GM21390 (cell line): ENCODE data around the gene LRRC1.

Source experiments
- ATAC-seq: cut with Tn5 transposase; IDR thresholded peaks from one replicate; pipeline ENCODE4 v1.9.1; 2021; ENCODE audit not compliant: unreplicated experiment

LRRC1 gene

GRCh38 chr6:53813801-53814200 is 19.0 kb downstream of the LRRC1 start:
- no peak for ATAC-seq

GRCh38 chr6:53814353-53814752 is 19.5 kb downstream of the LRRC1 start:
- ATAC-seq = no peak

GRCh38 chr6:53815381-53816119 is 20.7 kb downstream of the LRRC1 start:
- no peak for ATAC-seq

GRCh38 chr6:53818858-53819609 is 24.2 kb downstream of the LRRC1 start:
- no peak for ATAC-seq

GRCh38 chr6:53822401-53823125 is 27.8 kb downstream of the LRRC1 start:
- ATAC-seq = no peak

- ATAC-seq = no peak
These were observed 29.9 kb downstream of the LRRC1 start for GRCh38 chr6:53824714-53825113.

GRCh38 chr6:53825532-53826321 is 30.9 kb downstream of the LRRC1 start:
- peak; percentile 53 for ATAC-seq

- no peak for ATAC-seq
These were observed 32.7 kb downstream of the LRRC1 start for GRCh38 chr6:53827531-53827930.

- ATAC-seq = no peak
These were observed 33.4 kb downstream of the LRRC1 start for GRCh38 chr6:53828215-53828614.

- no peak for ATAC-seq
These were observed 34.3 kb downstream of the LRRC1 start for GRCh38 chr6:53828966-53829697.

GRCh38 chr6:53829698-53830221 is 35.0 kb downstream of the LRRC1 start:
- ATAC-seq = no peak

GRCh38 chr6:53830366-53830765 is 35.6 kb downstream of the LRRC1 start:
- ATAC-seq = no peak

- ATAC-seq = no peak
These were observed 36.5 kb downstream of the LRRC1 start for GRCh38 chr6:53831081-53831869.

- no peak for ATAC-seq
These were observed 37.3 kb downstream of the LRRC1 start for GRCh38 chr6:53831936-53832660.

GRCh38 chr6:53833155-53833554 is 38.4 kb downstream of the LRRC1 start:
- no peak for ATAC-seq

GRCh38 chr6:53834132-53834531 is 39.3 kb downstream of the LRRC1 start:
- no peak for ATAC-seq

- no peak for ATAC-seq
These were observed 43.3 kb downstream of the LRRC1 start for GRCh38 chr6:53837865-53838769.

- no peak for ATAC-seq
These were observed 45.2 kb downstream of the LRRC1 start for GRCh38 chr6:53840027-53840426.
